Breast epithelium (tissue), 4 donors: Measurements from ENCODE around the gene ANAPC10. TPM values are rescaled to one million over a fixed set of nuclear protein-coding genes. Genes with fewer than 3 reads are reported as not detected.

ENCODE experiments used
- DNase-seq, 2 donors: peaks; one replicate each; pipeline ENCODE4 v3.0.0-alpha.2; 2019; ENCODE audit warnings: low spot score in 2 of 2
- H3K27ac ChIP-seq, 2 donors: fragments of 200-600 bp; sonication (generic) in 1 of 2; one replicate each; pipeline ENCODE4 v1.5.1; 2016 to 2019; ENCODE audit warnings: mild to moderate bottlenecking in 1 of 2
- H3K27me3 ChIP-seq, 2 donors: fragments of 200-600 bp; sonication (generic) in 1 of 2; one replicate each; pipeline versions ENCODE4 v1.5.1 to v1.6.0; 2017 to 2019; ENCODE audit warnings: control low read depth in 1 of 2, mild to moderate bottlenecking in 1 of 2
- H3K36me3 ChIP-seq: fragments of 200-600 bp; one replicate; pipeline ENCODE4 v1.5.1; 2019
- H3K4me1 ChIP-seq, 2 donors: fragments of 200-600 bp; sonication (generic); one replicate each; pipeline ENCODE4 v1.5.1; 2016 to 2019; ENCODE audit warnings: control low read depth in 1 of 2
- H3K4me3 ChIP-seq, 3 donors: fragments of 200-600 bp; sonication (generic); 1 replicate in 2 of 3; 2 replicates in 1 of 3; pipeline ENCODE4 v1.5.1; 2016 to 2019; ENCODE audit warnings: mild to moderate bottlenecking in 3 of 3, moderate library complexity in 2 of 3
- H3K9me3 ChIP-seq, 2 donors: fragments of 200-600 bp; sonication (generic) in 1 of 2; one replicate each; pipeline ENCODE4 v1.5.1; 2016 to 2019; ENCODE audit warnings: control low read depth in 1 of 2
- POLR2A ChIP-seq: fragments of 450-650 bp; IDR thresholded peaks from one replicate; pipeline ENCODE4 v1.6.1; 2016; ENCODE audit warnings: antibody characterized with exemption, mild to moderate bottlenecking, moderate library complexity
- POLR2AphosphoS5 ChIP-seq, 3 donors: sonication (generic); formaldehyde crosslinking; IDR thresholded peaks; one replicate each; pipeline ENCODE4 v1.6.1; 2017; ENCODE audit warnings: antibody characterized with exemption in 3 of 3
- intact Hi-C: fragments of 100-400 bp; cut with DNase I; formaldehyde crosslinking; loops from one replicate; pipeline ENCODE4 v1.15.1; 2023; ENCODE audit warnings: low total_unique reads
- total RNA-seq, 3 donors: library from RNA; depleted of rRNA; stranded (reverse); fragments of >200 nt; gene quantifications; one replicate each; pipeline ENCODE4 v1.1.0, GENCODE V29; 2016
- TF ChIP-seq, protein P1 (sequence below), 3 donors: fragments of 450-650 bp; IDR thresholded peaks; one replicate each; pipeline ENCODE4 v1.5.1; 2016 to 2017; ENCODE audit warnings: antibody characterized with exemption in 3 of 3, mild to moderate bottlenecking in 3 of 3, moderate library complexity in 3 of 3

The ANAPC10 gene
- total RNA-seq, 3 donors from 2014 or later, result 22.7 to 45.5 (median 38.0) TPM

DNA sequence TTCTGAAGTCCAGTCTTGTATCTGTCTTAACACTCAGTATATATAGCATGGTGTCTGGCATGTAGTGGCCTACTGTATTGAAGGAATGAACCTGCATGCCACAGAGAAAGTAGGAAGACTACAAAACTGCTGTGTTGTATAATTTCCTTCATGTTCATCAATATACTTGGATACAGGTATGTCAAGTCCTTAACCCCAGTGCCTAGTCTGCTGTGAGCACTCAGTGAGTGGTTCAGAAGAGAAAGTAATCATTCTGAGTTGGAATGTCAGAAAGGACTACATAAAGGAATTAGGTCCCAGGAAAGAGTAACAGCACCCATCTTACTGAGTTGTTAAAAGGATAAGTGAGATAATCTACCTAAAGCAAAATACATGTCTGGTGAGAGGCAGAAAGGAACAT, 32.1 kb upstream of the ANAPC10 start:
- Histone ChIP-seq H3K27me3 (no peaks in the 10 kb centered on the region), H3K4me1 (no peaks in the 10 kb centered on the region), H3K36me3 (no peaks in the 10 kb centered on the region), H3K4me3 (no peak overlapping the region), H3K9me3 (no peaks in the 10 kb centered on the region), H3K27ac (no peak overlapping the region)
- TF ChIP-seq POLR2A (no peak), POLR2AphosphoS5 (IDR thresholded peaks at IDR 0.05) (no peak)
- TF ChIP-seq, protein P1, sequence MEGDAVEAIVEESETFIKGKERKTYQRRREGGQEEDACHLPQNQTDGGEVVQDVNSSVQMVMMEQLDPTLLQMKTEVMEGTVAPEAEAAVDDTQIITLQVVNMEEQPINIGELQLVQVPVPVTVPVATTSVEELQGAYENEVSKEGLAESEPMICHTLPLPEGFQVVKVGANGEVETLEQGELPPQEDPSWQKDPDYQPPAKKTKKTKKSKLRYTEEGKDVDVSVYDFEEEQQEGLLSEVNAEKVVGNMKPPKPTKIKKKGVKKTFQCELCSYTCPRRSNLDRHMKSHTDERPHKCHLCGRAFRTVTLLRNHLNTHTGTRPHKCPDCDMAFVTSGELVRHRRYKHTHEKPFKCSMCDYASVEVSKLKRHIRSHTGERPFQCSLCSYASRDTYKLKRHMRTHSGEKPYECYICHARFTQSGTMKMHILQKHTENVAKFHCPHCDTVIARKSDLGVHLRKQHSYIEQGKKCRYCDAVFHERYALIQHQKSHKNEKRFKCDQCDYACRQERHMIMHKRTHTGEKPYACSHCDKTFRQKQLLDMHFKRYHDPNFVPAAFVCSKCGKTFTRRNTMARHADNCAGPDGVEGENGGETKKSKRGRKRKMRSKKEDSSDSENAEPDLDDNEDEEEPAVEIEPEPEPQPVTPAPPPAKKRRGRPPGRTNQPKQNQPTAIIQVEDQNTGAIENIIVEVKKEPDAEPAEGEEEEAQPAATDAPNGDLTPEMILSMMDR (IDR thresholded peaks at IDR 0.05), result no peak
- DNase-seq, result no peak
- intact Hi-C loops, result no loop called here

DNA sequence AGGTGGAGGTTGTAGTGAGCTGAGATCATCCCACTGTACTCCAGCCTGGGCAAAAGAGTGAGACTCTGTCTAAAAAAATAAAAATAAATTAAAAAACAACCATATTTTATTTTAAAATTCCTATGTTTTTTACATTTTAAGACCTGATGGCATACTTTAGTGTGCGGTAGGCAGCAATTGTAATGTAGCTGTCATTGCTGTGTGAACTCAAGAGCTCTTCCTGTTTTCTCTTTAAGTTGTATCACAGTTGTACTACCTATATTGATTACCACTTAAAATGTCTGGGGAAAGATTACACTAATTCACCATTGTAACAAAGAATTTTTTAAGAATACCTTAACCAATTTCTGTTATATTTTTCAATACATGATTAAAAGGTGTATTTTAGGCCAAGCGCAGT, 27.4 kb upstream of the ANAPC10 start:
- DNase-seq, result no peak
- no peak for TF ChIP-seq POLR2A
- TF ChIP-seq, protein P1 (IDR thresholded peaks at IDR 0.05), result no peak
- no peak for TF ChIP-seq POLR2AphosphoS5 (IDR thresholded peaks at IDR 0.05)
- Histone ChIP-seq H3K9me3 (no peaks in the 10 kb centered on the region), H3K4me3 (no peak overlapping the region), H3K27me3 (no peaks in the 10 kb centered on the region), H3K27ac (no peak overlapping the region), H3K4me1 (no peaks in the 10 kb centered on the region), H3K36me3 (no peaks in the 10 kb centered on the region)
- intact Hi-C loops, result no loop called here

DNA sequence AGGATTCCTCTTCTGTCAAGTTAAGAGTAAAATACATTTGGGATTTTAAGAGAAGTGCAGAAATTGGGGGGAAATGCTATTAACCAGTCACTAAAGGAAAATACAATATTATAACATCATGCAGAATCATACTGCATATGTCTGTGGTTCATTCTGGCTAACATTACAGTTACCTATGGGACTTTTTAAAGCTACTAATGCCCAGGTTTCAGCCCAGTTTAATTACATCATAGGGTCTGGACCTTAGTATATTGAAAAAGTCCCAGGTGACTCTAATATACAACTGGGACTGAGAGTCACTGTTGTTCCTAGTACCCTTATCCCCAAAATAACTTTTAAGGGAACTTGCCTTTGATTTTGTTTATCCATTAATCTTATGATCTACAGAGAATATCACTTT, 10.1 kb upstream of the ANAPC10 start:
- Histone ChIP-seq H3K36me3 (no peaks in the 10 kb centered on the region), H3K9me3 (no peaks in the 10 kb centered on the region), H3K4me3 (no peak overlapping the region), H3K27me3 (no peaks in the 10 kb centered on the region), H3K4me1 (no peaks in the 10 kb centered on the region), H3K27ac (no peak overlapping the region)
- TF ChIP-seq POLR2A, result no peak
- TF ChIP-seq, protein P1 (IDR thresholded peaks at IDR 0.05), result no peak
- TF ChIP-seq POLR2AphosphoS5 (IDR thresholded peaks at IDR 0.05), result no peak
- intact Hi-C loops, result no loop called here
- DNase-seq, result no peak

GRCh38 chr4:145107126-145107525, 9.1 kb upstream of the ANAPC10 start:
- Histone ChIP-seq H3K4me1 (no peaks in the 10 kb centered on the region), H3K4me3 (no peak overlapping the region), H3K27ac (no peak overlapping the region), H3K36me3 (no peaks in the 10 kb centered on the region), H3K9me3 (no peaks in the 10 kb centered on the region), H3K27me3 (no peaks in the 10 kb centered on the region)
- TF ChIP-seq POLR2AphosphoS5 (IDR thresholded peaks at IDR 0.05) (no peak), POLR2A (no peak)
- TF ChIP-seq, protein P1 (IDR thresholded peaks at IDR 0.05), result no peak
- DNase-seq, result no peak
- intact Hi-C loops, result no loop called here

DNA sequence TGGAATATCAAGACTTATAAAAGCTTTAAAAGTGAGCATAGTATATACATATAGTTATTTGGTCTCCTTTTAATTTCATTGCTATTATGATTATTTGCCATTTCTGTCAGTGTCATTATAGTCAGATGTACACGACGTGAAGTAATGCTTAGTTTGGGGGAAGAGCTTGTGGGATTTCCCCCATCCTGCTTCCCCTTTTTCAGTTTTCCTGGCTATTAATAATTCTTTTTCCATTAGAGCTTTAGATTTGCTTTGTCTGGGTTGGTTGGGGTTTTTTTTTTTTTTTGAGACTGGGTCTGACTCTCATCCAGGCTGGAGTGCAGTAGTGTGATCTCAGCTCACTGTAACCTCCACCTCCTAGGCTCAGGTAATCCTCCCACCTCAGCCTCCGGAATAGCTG, 5.5 kb upstream of the ANAPC10 start:
- no peak for DNase-seq
- Histone ChIP-seq H3K9me3 (no peaks in the 10 kb centered on the region), H3K27ac (no peak overlapping the region), H3K36me3 (no peaks in the 10 kb centered on the region), H3K27me3 (no peaks in the 10 kb centered on the region), H3K4me3 (no peak overlapping the region), H3K4me1 (no peaks in the 10 kb centered on the region)
- intact Hi-C loops, result no loop called here
- TF ChIP-seq POLR2AphosphoS5 (IDR thresholded peaks at IDR 0.05) (no peak), POLR2A (no peak)
- TF ChIP-seq, protein P1 (IDR thresholded peaks at IDR 0.05), result no peak
